IMR-90 (cell line): ENCODE data around the gene PKD1L1. TPM values are rescaled to one million over a fixed set of nuclear protein-coding genes. Genes with fewer than 3 reads are reported as not detected.

Source experiments
- ATAC-seq: fragments of 200-7000 bp; cut with Tn5 transposase; 2 replicates; pipeline ENCODE4 v1.9.1; 2020; ENCODE audit warnings: low read depth, mild to moderate bottlenecking, moderate library complexity
- BruUV-seq: library from RNA; stranded (reverse); fragments of 400-500 nt; replicated peaks from 2 replicates; lab custom pipeline; 2021; lab: Mats Ljungman, UMichigan
- CTCF ChIA-PET: fragments of 300-600 bp; formaldehyde crosslinking; extraction: SDS; loops from one replicate; lab custom pipeline; 2021; ENCODE audit warnings: antibody characterized with exemption; lab: Yijun Ruan, JAX
- POLR2A ChIA-PET: fragments of 300-600 bp; sonication (Branson Sonifier 250); formaldehyde crosslinking; loops from one replicate; lab custom pipeline; 2022; ENCODE audit warnings: antibody characterized with exemption; ENCODE audit not compliant: unreplicated experiment; lab: Charles Lee
- DNase-seq: peaks from one replicate; pipeline ENCODE4 v3.0.0; 2013
- H2AFZ ChIP-seq: replicated peaks from 2 replicates; pipeline ENCODE3; 2013; ENCODE audit warnings: low read length, mild to moderate bottlenecking; ENCODE audit not compliant: poor library complexity
- H2AK5ac ChIP-seq: 2 replicates; pipeline ENCODE4 v1.6.1; 2013; ENCODE audit warnings: low read depth, low read length, inconsistent platforms
- H2AK9ac ChIP-seq: replicated peaks from 2 replicates; pipeline ENCODE3; 2013; ENCODE audit warnings: mild to moderate bottlenecking, low read depth, low read length, moderate library complexity; ENCODE audit not compliant: poor library complexity
- H2BK120ac ChIP-seq: 2 replicates; pipeline ENCODE4 v1.6.1; 2013; ENCODE audit warnings: low read depth, low read length, inconsistent platforms
- H2BK15ac ChIP-seq: 3 replicates; pipeline ENCODE4 v1.6.1; 2013; ENCODE audit warnings: low read depth, low read length, inconsistent platforms
- H2BK20ac ChIP-seq: 2 replicates; pipeline ENCODE4 v1.6.1; 2013; ENCODE audit warnings: low read depth, mild to moderate bottlenecking, inconsistent platforms, low read length, moderate library complexity
- H2BK5ac ChIP-seq: 2 replicates; pipeline ENCODE4 v1.6.1; 2013; ENCODE audit warnings: mild to moderate bottlenecking, low read depth, low read length, inconsistent platforms; ENCODE audit not compliant: poor library complexity, severe bottlenecking
- H3K14ac ChIP-seq: replicated peaks from 2 replicates; pipeline ENCODE4 v1.6.1; 2013; ENCODE audit warnings: low read depth, low read length, inconsistent platforms
- H3K18ac ChIP-seq: 2 replicates; pipeline ENCODE4 v1.6.1; 2013; ENCODE audit warnings: low read depth, low read length, control low read depth
- H3K23ac ChIP-seq: 2 replicates; pipeline ENCODE4 v1.6.1; 2013; ENCODE audit warnings: low read depth, low read length, inconsistent platforms
- H3K27ac ChIP-seq: 2 replicates; pipeline ENCODE4 v1.5.1; 2013; ENCODE audit warnings: mild to moderate bottlenecking, control low read depth, low read length; ENCODE audit not compliant: insufficient read depth
- H3K27me3 ChIP-seq: 2 replicates; pipeline ENCODE4 v1.6.1; 2013; ENCODE audit warnings: low read length; ENCODE audit not compliant: control insufficient read depth, insufficient read depth
- H3K36me3 ChIP-seq: 2 replicates; pipeline ENCODE4 v1.6.1; 2013; ENCODE audit warnings: low read length, mixed read lengths; ENCODE audit not compliant: control insufficient read depth, insufficient read depth
- H3K4ac ChIP-seq: 2 replicates; pipeline ENCODE4 v1.6.1; 2013; ENCODE audit warnings: low read depth, low read length, inconsistent platforms
- H3K4me1 ChIP-seq: 2 replicates; pipeline ENCODE4 v1.6.1; 2013; ENCODE audit warnings: low read length, mixed read lengths; ENCODE audit not compliant: control insufficient read depth, insufficient read depth
- H3K4me2 ChIP-seq: 2 replicates; pipeline ENCODE4 v1.6.1; 2013; ENCODE audit warnings: low read depth, mild to moderate bottlenecking, control low read depth, low read length, moderate library complexity
- H3K4me3 ChIP-seq: 2 replicates; pipeline ENCODE4 v1.5.1; 2013; ENCODE audit warnings: low read depth, mild to moderate bottlenecking, control low read depth, low read length, moderate library complexity; ENCODE audit not compliant: insufficient read depth
- H3K56ac ChIP-seq: 2 replicates; pipeline ENCODE4 v1.6.1; 2013; ENCODE audit warnings: low read length, inconsistent platforms; ENCODE audit not compliant: insufficient read depth; ENCODE audit errors: extremely low read depth
- H3K79me1 ChIP-seq, 2 experiments: 2 replicates each; pipeline ENCODE4 v1.6.1; 2013; ENCODE audit warnings: low read length in 2 of 2, inconsistent platforms in 1 of 2, low read depth in 1 of 2
- H3K9ac ChIP-seq: 2 replicates; pipeline ENCODE4 v1.6.1; 2013; ENCODE audit warnings: low read depth, low read length, control low read depth
- H3K9me1 ChIP-seq: 2 replicates; pipeline ENCODE4 v1.6.1; 2013; ENCODE audit warnings: low read length, inconsistent platforms; ENCODE audit not compliant: insufficient read depth
- H3K9me3 ChIP-seq: 2 replicates; pipeline ENCODE4 v1.6.1; 2013; ENCODE audit warnings: low read length; ENCODE audit not compliant: control insufficient read depth, insufficient read depth
- H4K20me1 ChIP-seq: 2 replicates; pipeline ENCODE4 v1.6.1; 2013; ENCODE audit warnings: low read length, inconsistent platforms; ENCODE audit not compliant: insufficient read depth
- H4K5ac ChIP-seq: 2 replicates; pipeline ENCODE4 v1.6.1; 2013; ENCODE audit warnings: mild to moderate bottlenecking, low read depth, low read length, control low read depth
- H4K8ac ChIP-seq, 2 experiments: 2 replicates each; pipeline ENCODE4 v1.6.1; 2013; ENCODE audit warnings: low read depth in 2 of 2, low read length in 2 of 2, control low read depth in 1 of 2, inconsistent platforms in 1 of 2
- H4K91ac ChIP-seq: 2 replicates; pipeline ENCODE4 v1.6.1; 2013; ENCODE audit warnings: low read depth, low read length, inconsistent platforms; ENCODE audit not compliant: insufficient read depth
- BHLHE40 ChIP-seq: fragments of 150-350 bp; IDR thresholded peaks from 2 replicates; pipeline ENCODE4 v1.6.1; 2016; ENCODE audit warnings: mild to moderate bottlenecking, low read depth, low read length
- CEBPB ChIP-seq: IDR thresholded peaks from 2 replicates; pipeline ENCODE4 v1.6.1; 2012; ENCODE audit warnings: low read depth, low read length, improper control_type of control experiment
- FOS ChIP-seq: fragments of 150-350 bp; IDR thresholded peaks from 2 replicates; pipeline ENCODE4 v1.6.1; 2016; ENCODE audit warnings: low read depth, low read length
- MAFK ChIP-seq: IDR thresholded peaks from 2 replicates; pipeline ENCODE4 v1.6.1; 2012; ENCODE audit warnings: low read depth, low read length, improper control_type of control experiment
- NFE2L2 ChIP-seq: fragments of 150-350 bp; IDR thresholded peaks from 2 replicates; pipeline ENCODE4 v1.6.1; 2016; ENCODE audit warnings: low read depth, mild to moderate bottlenecking, low read length
- POLR2A ChIP-seq: IDR thresholded peaks from 2 replicates; pipeline ENCODE4 v1.6.1; 2012; ENCODE audit warnings: mild to moderate bottlenecking, low read depth, low read length
- RFX5 ChIP-seq: IDR thresholded peaks from 2 replicates; pipeline ENCODE4 v1.8.0; 2012; ENCODE audit warnings: low read depth, mild to moderate bottlenecking, low read length, moderate library complexity
- SMC3 ChIP-seq: fragments of 150-350 bp; IDR thresholded peaks from 2 replicates; pipeline ENCODE4 v1.6.1; 2016; ENCODE audit warnings: low read depth, mild to moderate bottlenecking, antibody characterized with exemption, low read length, moderate library complexity
- WGBS, 2 experiments: methylation state at CpG; one replicate each; pipeline versions ENCODE4 v1.1.5 to v1.1.7; 2013; ENCODE audit warnings: missing lambda C conversion rate in 2 of 2; ENCODE audit not compliant: insufficient read length in 1 of 2; ENCODE audit errors: extremely low coverage in 2 of 2; 5-methylcytosine and 5-hydroxymethylcytosine counted together
- dilution Hi-C: fragments of 300-500 bp; cut with HindIII; formaldehyde crosslinking; loops from one replicate; pipeline ENCODE4 v1.14.3; 2018; ENCODE audit warnings: low sequenced_read_pairs; ENCODE audit not compliant: unreplicated experiment
- in situ Hi-C: fragments of 300-500 bp; cut with MboI; formaldehyde crosslinking; loops from 3 replicates; pipeline ENCODE4 v1.14.3; 2019; ENCODE audit warnings: low sequenced_read_pairs, inconsistent platforms, mixed read lengths
- intact Hi-C: fragments of 100-400 bp; cut with micrococcal nuclease; formaldehyde crosslinking; loops from 2 replicates; pipeline ENCODE4 v1.10.0; 2022
- polyA plus RNA-seq, 3 experiments: library from polyadenylated mRNA; depleted of rRNA; stranded (reverse); fragments of >200 nt; gene quantifications; 2 replicates each; pipeline ENCODE4 v1.2.3, GENCODE V29; 2012; ENCODE audit warnings: low replicate concordance in 1 of 3
- total RNA-seq: library from RNA; depleted of rRNA; stranded (reverse); fragments of >200 nt; gene quantifications from 2 replicates; pipeline ENCODE4 v1.2.3, GENCODE V29; 2012
- TF ChIP-seq, protein P1 (sequence below): conservative IDR thresholded peaks from 2 replicates; pipeline ENCODE4 v1.5.1; 2012; ENCODE audit warnings: mild to moderate bottlenecking, low read depth, low read length, improper control_type of control experiment
- TF ChIP-seq, protein P2 (sequence below): fragments of 150-350 bp; IDR thresholded peaks from 2 replicates; pipeline ENCODE4 v1.6.1; 2016; ENCODE audit warnings: low read depth, mild to moderate bottlenecking, low read length, moderate library complexity, borderline replicate concordance

Gene PKD1L1
- total and polyA plus RNA-seq, 2 of the 4 experiments (the other 2 are of a cell fraction): under 0.01 to 0.15 TPM

DNA sequence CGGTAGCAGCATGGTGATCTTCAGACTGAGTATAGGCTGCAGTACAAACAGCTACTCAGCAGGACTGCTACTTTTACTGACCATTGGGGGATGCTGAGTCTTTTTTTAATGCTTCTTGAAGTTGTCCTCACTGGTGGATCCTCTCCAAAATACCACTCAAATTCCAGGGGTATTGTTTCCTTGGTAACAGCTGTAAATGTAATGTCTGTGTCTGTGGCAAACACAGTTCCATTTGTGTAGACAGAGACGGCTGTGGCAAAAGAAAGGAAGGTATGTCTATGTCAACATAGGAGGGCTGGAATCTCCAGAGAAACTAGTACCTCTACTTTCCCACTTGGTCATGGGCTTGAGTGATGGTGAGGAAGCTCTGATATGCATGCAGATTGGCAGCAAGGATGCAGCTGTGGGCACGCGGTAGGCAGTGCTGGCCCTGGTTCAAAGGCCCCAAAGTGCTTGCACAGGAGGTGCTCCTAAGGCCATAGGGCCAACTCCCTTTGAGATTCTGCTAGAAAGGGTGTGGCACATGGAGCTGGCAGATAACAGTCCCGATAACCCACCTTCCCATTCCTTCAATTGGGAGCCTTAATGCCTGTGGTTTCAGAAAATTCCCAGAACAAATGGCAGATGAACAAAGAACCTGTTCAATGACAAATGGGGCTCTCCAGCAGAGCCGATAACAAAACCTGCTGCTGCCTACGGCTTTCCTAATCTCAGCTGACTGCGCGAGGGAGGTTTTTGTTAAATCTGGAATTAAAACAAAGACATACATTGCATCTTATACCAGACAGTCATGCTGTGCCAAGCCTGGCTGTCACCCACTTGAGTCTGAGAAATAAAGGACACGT lies 43.0 kb downstream of the PKD1L1 start:
- Histone ChIP-seq H3K36me3 (no peaks in the 10 kb centered on the region), H3K4me1 (no peaks in the 10 kb centered on the region), H3K4ac (no peak overlapping the region), H3K27me3 (peaks cover 32% of the 10 kb centered on the region), H3K9me1 (no peaks in the 10 kb centered on the region), H3K27ac (no peak overlapping the region), H2AK9ac (no peak overlapping the region), H2BK120ac (no peak overlapping the region), H3K4me2 (no peak overlapping the region), H3K4me3 (no peak overlapping the region), H3K14ac (no peak overlapping the region), H2BK15ac (no peak overlapping the region), H4K8ac (no peak overlapping the region), H2BK20ac (no peak overlapping the region), H3K9ac (no peak overlapping the region), H4K91ac (no peak overlapping the region), H3K18ac (no peak overlapping the region), H2AK5ac (no peak overlapping the region), H3K79me1 (no peaks in the 10 kb centered on the region), H3K9me3 (no peaks in the 10 kb centered on the region), H3K23ac (no peak overlapping the region), H3K56ac (no peak overlapping the region), H2BK5ac (no peak overlapping the region), H4K5ac (no peak overlapping the region), H2AFZ (no peak overlapping the region), H4K20me1 (no peaks in the 10 kb centered on the region)
- no peak for TF ChIP-seq MAFK
- TF ChIP-seq, protein P1, sequence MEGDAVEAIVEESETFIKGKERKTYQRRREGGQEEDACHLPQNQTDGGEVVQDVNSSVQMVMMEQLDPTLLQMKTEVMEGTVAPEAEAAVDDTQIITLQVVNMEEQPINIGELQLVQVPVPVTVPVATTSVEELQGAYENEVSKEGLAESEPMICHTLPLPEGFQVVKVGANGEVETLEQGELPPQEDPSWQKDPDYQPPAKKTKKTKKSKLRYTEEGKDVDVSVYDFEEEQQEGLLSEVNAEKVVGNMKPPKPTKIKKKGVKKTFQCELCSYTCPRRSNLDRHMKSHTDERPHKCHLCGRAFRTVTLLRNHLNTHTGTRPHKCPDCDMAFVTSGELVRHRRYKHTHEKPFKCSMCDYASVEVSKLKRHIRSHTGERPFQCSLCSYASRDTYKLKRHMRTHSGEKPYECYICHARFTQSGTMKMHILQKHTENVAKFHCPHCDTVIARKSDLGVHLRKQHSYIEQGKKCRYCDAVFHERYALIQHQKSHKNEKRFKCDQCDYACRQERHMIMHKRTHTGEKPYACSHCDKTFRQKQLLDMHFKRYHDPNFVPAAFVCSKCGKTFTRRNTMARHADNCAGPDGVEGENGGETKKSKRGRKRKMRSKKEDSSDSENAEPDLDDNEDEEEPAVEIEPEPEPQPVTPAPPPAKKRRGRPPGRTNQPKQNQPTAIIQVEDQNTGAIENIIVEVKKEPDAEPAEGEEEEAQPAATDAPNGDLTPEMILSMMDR: no peak
- no peak for TF ChIP-seq POLR2A
- no peak for TF ChIP-seq SMC3
- TF ChIP-seq, protein P2, sequence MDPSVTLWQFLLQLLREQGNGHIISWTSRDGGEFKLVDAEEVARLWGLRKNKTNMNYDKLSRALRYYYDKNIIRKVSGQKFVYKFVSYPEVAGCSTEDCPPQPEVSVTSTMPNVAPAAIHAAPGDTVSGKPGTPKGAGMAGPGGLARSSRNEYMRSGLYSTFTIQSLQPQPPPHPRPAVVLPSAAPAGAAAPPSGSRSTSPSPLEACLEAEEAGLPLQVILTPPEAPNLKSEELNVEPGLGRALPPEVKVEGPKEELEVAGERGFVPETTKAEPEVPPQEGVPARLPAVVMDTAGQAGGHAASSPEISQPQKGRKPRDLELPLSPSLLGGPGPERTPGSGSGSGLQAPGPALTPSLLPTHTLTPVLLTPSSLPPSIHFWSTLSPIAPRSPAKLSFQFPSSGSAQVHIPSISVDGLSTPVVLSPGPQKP: no peak
- no peak for TF ChIP-seq RFX5
- no peak for TF ChIP-seq CEBPB
- no peak for TF ChIP-seq NFE2L2
- no peak for TF ChIP-seq FOS
- TF ChIP-seq BHLHE40: no peak
- DNase-seq (no peak), ATAC-seq (no peak)
- ChIA-PET POLR2A (no interaction called here), CTCF (interaction anchor here (0.5 kb wide), 1 partner anchor 22 kb away, joined by 10 read pairs; no protein-coding TSS in a partner anchor)
- dilution Hi-C loops (no loop called here), in situ Hi-C loops (no loop called here), intact Hi-C loops (no loop called here)
- no TSS peak for BruUV-seq
- no CpG with 5 or more reads among the region's 10 CpGs for WGBS, 2 experiments
